ENCODE measurements around the gene SORCS2. TPM values are rescaled to one million over a fixed set of nuclear protein-coding genes. Genes with fewer than 3 reads are reported as not detected.

SORCS2 gene
- polyA plus RNA-seq, 3 donors, result 0.46 to 0.55 TPM; not detected in 1

- Histone ChIP-seq H3K36me3 (replicated peaks in 1 of 2; ENCODE audit: control insufficient read depth in 1 of 2, insufficient read depth in 2 of 2, low read length in 2 of 2) (no peaks in the 10 kb centered on the region), H3K9me3 (replicated peaks in 1 of 2; ENCODE audit: control insufficient read depth in 1 of 2, insufficient read depth in 1 of 2, low read length in 2 of 2) (peaks cover 0 to 8% of the 10 kb centered on the region in 2 donors), H3K4me2 (replicated peaks; ENCODE audit: extremely low read depth, low read length, poor library complexity, severe bottlenecking) (no peak overlapping the region), H3K9ac (ENCODE audit: insufficient read depth, low read length, poor library complexity, severe bottlenecking) (no peak overlapping the region), H4K20me1 (ENCODE audit: insufficient read depth, low read length) (no peaks in the 10 kb centered on the region), H2AFZ (ENCODE audit: insufficient read depth, low read depth, low read length, poor library complexity, severe bottlenecking) (no peak overlapping the region), H3K27ac (ENCODE audit: low read depth in 1 of 2, low read length in 2 of 2) (no peak overlapping the region), H3K27me3 (ENCODE audit: control insufficient read depth in 2 of 2, insufficient read depth in 2 of 2, low read length in 2 of 2) (no peaks in the 10 kb centered on the region), H3K4me3 (replicated peaks in 1 of 3; ENCODE audit: low read depth in 2 of 3, low read length in 3 of 3) (no peak overlapping the region), H3K79me2 (ENCODE audit: insufficient read depth, low read length) (no peaks in the 10 kb centered on the region), H3K4me1 (ENCODE audit: control insufficient read depth in 1 of 2, insufficient read depth in 2 of 2, low read length in 2 of 2) (no peaks in the 10 kb centered on the region)
- H3K27me3 Mint-ChIP-seq (ENCODE audit: low read depth in 3 of 3), result peaks cover 1 to 6% (median 3%) of the 10 kb centered on the region in 3 donors
- no peak for DNase-seq
- H3K4me1 Mint-ChIP-seq, result peaks cover 7% of the 10 kb centered on the region
- no peak for TF ChIP-seq CTCF (IDR thresholded peaks at IDR 0.05)
- no peak overlapping the region for H3K4me3 Mint-ChIP-seq
- intact Hi-C loops (cut with micrococcal nuclease), result loop anchor here in 1 of 2 donors (10.0 kb wide), 1 partner anchor 517 kb away; the partner anchor contains the start of gene SORCS2
- no peak overlapping the region for H3K27ac Mint-ChIP-seq
- no peaks in the 10 kb centered on the region for H3K36me3 Mint-ChIP-seq
- peaks cover 3 to 10% (median 9%) of the 10 kb centered on the region in 7 donors for H3K9me3 Mint-ChIP-seq
- WGBS (ENCODE audit: insufficient coverage), result 92% methylated on average over 13 of the region's 19 CpGs
These were observed 519.8 kb downstream of the SORCS2 start for GRCh38 chr4:7712021-7712671.

DNA sequence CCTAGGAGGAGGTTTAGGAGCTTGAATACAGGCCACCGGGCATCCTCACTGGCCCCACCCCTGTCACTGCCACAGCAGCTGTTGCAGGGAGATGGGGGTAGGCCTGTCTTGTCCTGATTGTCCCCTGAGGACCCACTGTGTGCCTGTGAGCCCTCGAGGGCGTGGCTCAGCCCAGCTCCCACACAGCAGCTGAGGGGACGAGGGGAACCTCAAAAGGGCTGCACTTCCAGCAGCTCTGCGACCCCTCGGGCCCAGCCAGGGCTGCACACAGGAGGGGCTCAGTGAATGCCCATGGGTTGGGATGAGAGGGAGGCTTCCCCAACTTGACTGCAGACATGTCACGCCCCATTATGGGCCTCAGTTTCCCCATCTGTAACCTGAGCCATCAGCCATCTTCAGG, 521.4 kb downstream of the SORCS2 start:
- H3K4me3 Mint-ChIP-seq, result no peak overlapping the region
- Histone ChIP-seq H3K27me3 (ENCODE audit: control insufficient read depth in 2 of 2, insufficient read depth in 2 of 2, low read length in 2 of 2) (no peaks in the 10 kb centered on the region), H4K20me1 (ENCODE audit: insufficient read depth, low read length) (no peaks in the 10 kb centered on the region), H3K4me1 (ENCODE audit: control insufficient read depth in 1 of 2, insufficient read depth in 2 of 2, low read length in 2 of 2) (no peaks in the 10 kb centered on the region), H3K79me2 (ENCODE audit: insufficient read depth, low read length) (no peaks in the 10 kb centered on the region), H3K4me3 (replicated peaks in 1 of 3; ENCODE audit: low read depth in 2 of 3, low read length in 3 of 3) (no peak overlapping the region), H3K27ac (ENCODE audit: low read depth in 1 of 2, low read length in 2 of 2) (no peak overlapping the region), H3K9me3 (replicated peaks in 1 of 2; ENCODE audit: control insufficient read depth in 1 of 2, insufficient read depth in 1 of 2, low read length in 2 of 2) (peaks cover 0 to 8% of the 10 kb centered on the region in 2 donors), H3K4me2 (replicated peaks; ENCODE audit: extremely low read depth, low read length, poor library complexity, severe bottlenecking) (no peak overlapping the region), H3K36me3 (replicated peaks in 1 of 2; ENCODE audit: control insufficient read depth in 1 of 2, insufficient read depth in 2 of 2, low read length in 2 of 2) (no peaks in the 10 kb centered on the region), H3K9ac (ENCODE audit: insufficient read depth, low read length, poor library complexity, severe bottlenecking) (no peak overlapping the region), H2AFZ (ENCODE audit: insufficient read depth, low read depth, low read length, poor library complexity, severe bottlenecking) (no peak overlapping the region)
- no peak overlapping the region for H3K27ac Mint-ChIP-seq
- no peak for TF ChIP-seq CTCF (IDR thresholded peaks at IDR 0.05)
- intact Hi-C loops (cut with micrococcal nuclease), result loop anchor here in 1 of 2 donors (10.0 kb wide), 1 partner anchor 519 kb away; the partner anchor contains the start of gene SORCS2
- H3K27me3 Mint-ChIP-seq (ENCODE audit: low read depth in 3 of 3), result peaks cover 1 to 10% (median 3%) of the 10 kb centered on the region in 3 donors
- H3K9me3 Mint-ChIP-seq, result peaks cover 3 to 10% (median 7%) of the 10 kb centered on the region in 7 donors
- 89% methylated on average over 5 of the region's 7 CpGs for WGBS (ENCODE audit: insufficient coverage)
- H3K4me1 Mint-ChIP-seq, result peaks cover 7% of the 10 kb centered on the region
- no peaks in the 10 kb centered on the region for H3K36me3 Mint-ChIP-seq
- DNase-seq, result no peak

All from CD14-positive monocyte (primary cell).